COR-L47 (cell line): ENCODE results near the gene NPY1R.
A peak's percentile ranks its signal among the peaks of the same experiment; 100 is the strongest.

Source experiments
- DNase-seq: peaks from one replicate; lab custom pipeline; 2025; lab: John Stamatoyannopoulos, UW

NPY1R gene

GRCh38 chr4:163332526-163333406 is at the start of gene NPY1R:
NPY1R (minus strand) TSS chr4:163332596; CDS start chr4:163326554, 6,042 bp downstream.
- DNase-seq: peak; percentile 25

DNA sequence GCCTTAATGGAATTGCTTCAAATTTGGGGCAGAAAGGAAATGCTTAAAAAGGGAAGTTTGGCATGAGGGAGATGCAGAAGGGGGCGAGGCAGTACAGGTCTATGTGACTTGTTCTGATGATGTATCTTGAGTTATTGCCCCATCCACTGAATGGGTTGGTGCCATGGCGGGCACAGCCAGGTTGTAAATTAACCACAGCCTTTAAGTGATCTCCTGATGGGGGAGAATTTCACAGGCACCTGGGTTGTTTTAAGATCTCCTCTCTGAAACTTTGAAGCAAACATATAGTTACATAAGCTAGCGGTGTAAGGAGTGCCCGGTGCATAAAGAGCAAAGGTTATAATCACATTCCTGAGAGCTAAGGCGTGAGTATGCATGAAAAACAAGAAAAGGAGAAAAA is 48.3 kb upstream of the NPY1R start:
- no peak for DNase-seq

- DNase-seq: no peak
Observed at GRCh38 chr4:163378661-163379060, 46.3 kb upstream of the NPY1R start.

DNA sequence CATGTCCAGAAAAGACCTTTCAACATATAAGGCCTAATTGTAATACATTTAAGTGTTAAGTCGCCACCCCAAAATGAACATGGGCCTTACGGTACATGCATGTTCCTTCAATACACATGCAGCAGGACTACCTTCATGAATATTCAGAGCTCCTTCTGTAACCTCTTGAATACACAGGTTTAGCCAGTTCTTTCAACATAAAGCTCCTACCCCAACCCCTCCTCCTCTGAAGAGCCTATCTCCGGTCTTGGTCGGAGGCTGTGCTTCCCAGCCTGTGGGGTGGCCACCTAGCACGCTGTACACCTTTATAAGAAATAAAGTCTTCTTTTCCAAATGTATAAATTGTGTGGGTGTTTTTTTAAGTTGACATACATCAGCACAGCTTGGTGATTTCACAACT is 39.6 kb upstream of the NPY1R start:
- DNase-seq: no peak

DNA sequence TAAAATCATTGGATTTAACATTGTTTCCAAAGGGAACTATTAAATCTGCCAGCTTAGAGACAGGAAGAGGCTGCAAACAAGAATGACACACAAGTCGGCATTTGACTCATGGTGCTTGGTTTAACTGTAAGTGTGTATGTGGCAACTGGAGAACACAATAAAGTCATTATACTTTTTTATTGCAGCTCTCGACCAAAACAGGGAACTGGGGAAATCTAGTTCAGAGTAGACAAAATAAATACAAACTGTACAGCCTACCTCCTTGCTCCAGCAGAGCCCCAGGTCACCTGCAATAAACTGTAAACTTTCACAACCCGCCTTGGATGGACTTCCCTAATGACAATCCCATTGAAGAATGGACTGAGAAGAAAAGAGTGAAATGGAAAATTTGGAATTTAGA is 35.3 kb upstream of the NPY1R start:
- DNase-seq: no peak

GRCh38 chr4:163356104-163356503 is 23.7 kb upstream of the NPY1R start:
- DNase-seq: no peak

DNA sequence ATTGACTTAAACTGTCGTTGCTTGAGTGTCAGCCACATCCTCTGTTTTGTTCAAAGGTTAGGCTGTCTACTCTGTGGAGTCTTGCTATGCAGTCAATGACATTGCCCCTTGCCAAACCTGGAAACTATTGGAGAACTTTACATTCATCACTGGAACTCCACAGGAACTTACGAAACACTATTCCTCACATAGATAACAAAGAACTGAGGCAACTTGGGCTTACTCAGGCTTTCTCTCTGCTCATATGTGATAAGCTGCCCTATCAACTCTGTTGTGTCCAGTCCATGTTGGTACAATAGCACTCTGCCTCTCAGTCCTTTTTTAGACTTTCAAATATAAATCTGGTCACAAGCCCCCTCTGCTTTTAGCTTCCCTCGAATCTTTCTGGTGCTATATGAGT is 20.7 kb upstream of the NPY1R start:
- no peak for DNase-seq

- no peak for DNase-seq
Observed at GRCh38 chr4:163350672-163351071, 18.3 kb upstream of the NPY1R start.

- DNase-seq: no peak
Observed at GRCh38 chr4:163344147-163345125, 12.0 kb upstream of the NPY1R start.

DNA sequence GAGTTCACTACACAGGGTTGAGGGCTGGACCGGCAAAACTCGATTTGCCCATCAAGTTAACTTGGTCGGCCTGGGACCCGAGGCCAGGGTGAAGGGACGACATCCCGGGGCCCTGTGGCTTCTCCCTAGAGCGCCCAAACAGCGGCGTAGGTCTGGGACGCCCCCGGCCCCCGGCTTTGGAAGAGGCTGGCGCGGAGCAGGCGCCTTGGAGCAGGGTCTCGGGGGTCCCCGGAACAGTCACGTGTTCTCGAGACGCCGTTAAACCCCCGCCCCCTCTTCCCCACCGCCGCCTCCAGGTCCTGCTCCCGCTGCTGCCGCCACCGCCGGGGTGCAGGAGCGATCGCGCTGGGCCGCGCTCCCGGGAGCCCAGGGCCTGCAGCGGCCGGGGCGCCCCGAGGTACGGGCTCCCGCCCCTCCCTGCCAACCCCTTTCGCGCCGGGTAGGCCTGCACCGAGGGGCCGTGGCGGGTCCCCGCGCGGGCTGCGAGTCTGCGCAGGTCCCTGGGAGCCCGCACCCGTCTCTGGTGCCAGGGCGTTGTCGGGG is 11.3 kb upstream of the NPY1R start, which contains the start of gene NPY5R:
Gene NPY5R, plus strand, starts transcription at position 289 of the 543 bp plus-strand sequence. CDS start 6,382 bp downstream, outside the sequence.
- no peak for DNase-seq

- DNase-seq: no peak
Observed at GRCh38 chr4:163335384-163335783, 3.0 kb upstream of the NPY1R start.

DNA sequence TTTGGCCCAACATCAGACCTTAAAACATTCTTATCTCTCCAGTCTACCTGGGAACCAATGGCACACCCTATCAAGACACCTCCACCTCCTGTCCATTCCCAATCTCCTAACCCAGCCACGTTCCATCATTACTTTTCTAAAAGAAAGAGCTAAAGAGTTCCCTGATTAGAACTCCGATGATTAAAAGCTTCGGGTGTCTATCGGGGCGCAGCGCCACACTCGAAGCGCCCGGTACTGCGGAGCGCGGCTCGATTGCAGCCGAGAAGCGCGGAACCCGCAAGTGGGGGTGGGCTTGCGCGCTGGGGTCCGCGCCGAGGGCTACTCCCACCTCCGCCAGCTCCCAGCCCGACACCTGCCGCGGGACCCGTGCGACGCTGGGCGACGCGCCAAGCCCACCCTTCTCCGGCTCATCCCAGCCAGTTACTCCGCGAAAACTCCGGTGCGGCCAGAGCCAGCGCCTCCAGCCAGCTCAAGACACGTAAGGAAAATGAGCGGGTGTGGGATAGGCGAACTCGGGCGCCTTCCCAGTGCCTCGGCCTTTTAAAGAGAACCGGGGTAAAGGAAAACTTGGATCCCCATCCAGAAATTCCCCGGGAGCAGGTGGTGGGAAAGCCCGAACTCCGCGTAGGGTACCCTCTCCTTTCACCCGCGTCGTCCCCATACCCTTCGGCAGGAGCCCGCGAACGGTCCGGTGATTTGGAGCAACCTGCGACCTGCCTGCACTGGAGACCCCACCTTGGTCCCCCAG is 593 bp downstream of the NPY1R start:
- DNase-seq: no peak

- DNase-seq: no peak
Observed at GRCh38 chr4:163330916-163331628, 1.3 kb downstream of the NPY1R start.

- DNase-seq: no peak
Observed at GRCh38 chr4:163317110-163317509, 15.3 kb downstream of the NPY1R start.

GRCh38 chr4:163309466-163309865 is 22.9 kb downstream of the NPY1R start:
- no peak for DNase-seq

DNA sequence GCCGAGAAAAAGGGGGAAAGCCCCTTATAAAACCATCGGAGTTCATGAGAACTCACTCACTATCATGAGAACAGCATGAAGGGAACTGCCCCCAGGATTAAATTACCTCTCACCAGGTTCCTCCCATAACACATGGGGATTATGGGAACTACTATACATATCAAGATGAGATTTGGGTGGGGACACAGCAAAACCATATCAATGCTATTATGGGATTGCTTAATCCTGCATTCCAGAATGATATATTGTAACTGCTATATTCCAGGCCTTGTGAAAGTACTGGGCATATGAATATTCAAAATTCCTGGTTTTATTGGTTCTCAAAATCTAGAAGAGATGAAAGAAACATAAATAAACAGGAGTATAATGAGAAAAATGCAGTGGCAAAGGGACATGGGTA is 29.3 kb downstream of the NPY1R start:
- no peak for DNase-seq

DNA sequence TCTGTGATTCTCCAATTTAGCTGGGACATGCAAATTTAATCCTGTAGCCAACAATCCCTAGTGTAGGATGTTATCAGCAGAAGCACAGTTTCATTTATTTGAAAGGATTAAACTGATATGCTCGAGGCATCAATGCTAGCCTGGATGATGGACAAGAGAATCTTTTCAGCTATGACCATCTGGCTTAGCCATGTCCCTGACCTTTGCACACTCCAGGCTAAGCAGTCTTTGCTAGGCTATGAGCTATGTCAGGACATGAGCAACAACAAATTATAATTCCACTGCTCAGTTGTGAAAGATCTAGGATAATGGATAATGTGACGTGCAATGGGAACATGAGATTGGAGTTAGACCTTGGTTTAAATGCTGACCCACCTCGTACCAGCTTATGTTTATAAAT is 32.0 kb downstream of the NPY1R start:
- DNase-seq: no peak

DNA sequence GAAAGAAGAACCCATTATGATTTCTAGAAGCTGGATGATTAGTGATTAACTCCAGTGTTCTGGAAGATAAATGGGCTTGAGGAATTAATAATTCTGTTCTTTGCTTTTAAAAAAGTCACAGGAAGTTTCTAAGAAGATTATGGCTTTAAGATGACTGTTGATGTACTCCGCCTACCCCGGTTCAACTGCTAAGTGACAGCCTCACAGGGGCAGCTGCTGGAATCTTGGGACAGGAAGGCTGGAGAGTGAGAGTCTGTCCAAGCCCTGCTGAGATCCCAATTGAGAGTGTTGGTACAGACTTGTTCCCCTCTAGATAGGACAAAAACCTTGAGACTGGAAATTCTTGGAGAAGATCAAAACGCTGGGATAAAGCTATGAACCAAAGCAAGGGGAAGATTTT is 37.3 kb downstream of the NPY1R start:
- no peak for DNase-seq

DNA sequence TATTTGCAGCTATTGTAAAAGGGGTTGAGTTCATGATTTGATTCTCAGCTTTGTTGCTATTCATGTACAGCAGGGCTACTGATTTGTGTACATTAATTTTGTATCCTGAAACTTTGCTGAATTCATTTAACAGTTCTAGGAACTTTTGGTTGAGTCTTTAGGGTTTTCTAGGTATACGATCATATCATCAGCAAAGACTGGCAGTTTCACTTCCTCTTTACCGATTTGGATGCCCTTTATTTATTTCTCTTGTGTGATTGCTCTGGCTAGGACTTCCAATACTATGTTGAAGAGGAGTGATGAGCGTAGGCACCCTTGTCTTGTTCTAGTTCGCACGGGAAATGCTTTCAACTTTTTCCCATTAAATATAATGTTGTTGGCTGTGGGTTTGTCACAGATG is 48.1 kb downstream of the NPY1R start:
- no peak for DNase-seq

GRCh38 chr4:163280703-163281519 is 51.5 kb downstream of the NPY1R start:
- no peak for DNase-seq
